ENCODE results near the gene SFT2D3.

Gene SFT2D3

GRCh38 chr2:127701193-127701650, at the start of gene SFT2D3:
SFT2D3 (plus strand) TSS chr2:127701497; CDS start chr2:127701529, 32 bp downstream.
- H3K4me3 Mint-ChIP-seq, result peak within 1 kb of the TSS; percentile 92
- peaks cover 35% of the 10 kb centered on the region for H3K36me3 Mint-ChIP-seq (ENCODE audit: low read depth)
- H3K27me3 Mint-ChIP-seq, result no peaks in the 10 kb centered on the region
- peak; percentile 91 for DNase-seq
- H3K9me3 Mint-ChIP-seq, result no peaks in the 10 kb centered on the region
- ATAC-seq, result peak; percentile 83
- H3K4me1 Mint-ChIP-seq, result peaks cover 40% of the 10 kb centered on the region
- peak within 1 kb of the TSS; percentile 96 for H3K27ac Mint-ChIP-seq

GRCh38 chr2:127651971-127652550, 49.2 kb upstream of the SFT2D3 start:
- H3K4me3 Mint-ChIP-seq, result no peak overlapping the region
- H3K4me1 Mint-ChIP-seq, result peaks cover 8% of the 10 kb centered on the region

GRCh38 chr2:127652786-127653357, 48.4 kb upstream of the SFT2D3 start:
- ATAC-seq (no peak), DNase-seq (no peak)
- Mint-ChIP-seq H3K27me3 (no peaks in the 10 kb centered on the region), H3K4me3 (no peak overlapping the region), H3K36me3 (ENCODE audit: low read depth) (no peaks in the 10 kb centered on the region), H3K4me1 (peaks cover 8% of the 10 kb centered on the region), H3K9me3 (no peaks in the 10 kb centered on the region), H3K27ac (no peak overlapping the region)

More at GRCh38 chr2:127651971-127652550, 49.2 kb upstream of the SFT2D3 start:
- H3K27ac Mint-ChIP-seq, result no peak overlapping the region
- DNase-seq (no peak), ATAC-seq (no peak)
- no peaks in the 10 kb centered on the region for H3K27me3 Mint-ChIP-seq
- no peaks in the 10 kb centered on the region for H3K36me3 Mint-ChIP-seq (ENCODE audit: low read depth)
- no peaks in the 10 kb centered on the region for H3K9me3 Mint-ChIP-seq

- peaks cover 6% of the 10 kb centered on the region for H3K4me1 Mint-ChIP-seq
- no peaks in the 10 kb centered on the region for H3K27me3 Mint-ChIP-seq
- no peaks in the 10 kb centered on the region for H3K9me3 Mint-ChIP-seq
- H3K27ac Mint-ChIP-seq, result no peak overlapping the region
- no peaks in the 10 kb centered on the region for H3K36me3 Mint-ChIP-seq (ENCODE audit: low read depth)
- DNase-seq (no peak), ATAC-seq (no peak)
- no peak overlapping the region for H3K4me3 Mint-ChIP-seq
These were observed 47.7 kb upstream of the SFT2D3 start for GRCh38 chr2:127653421-127654083.

- Mint-ChIP-seq H3K9me3 (no peaks in the 10 kb centered on the region), H3K36me3 (ENCODE audit: low read depth) (no peaks in the 10 kb centered on the region), H3K27ac (no peak overlapping the region), H3K4me3 (no peak overlapping the region), H3K4me1 (peaks cover 4% of the 10 kb centered on the region), H3K27me3 (no peaks in the 10 kb centered on the region)
- ATAC-seq (no peak), DNase-seq (no peak)
These were observed 47.0 kb upstream of the SFT2D3 start for GRCh38 chr2:127654084-127654837.

DNA sequence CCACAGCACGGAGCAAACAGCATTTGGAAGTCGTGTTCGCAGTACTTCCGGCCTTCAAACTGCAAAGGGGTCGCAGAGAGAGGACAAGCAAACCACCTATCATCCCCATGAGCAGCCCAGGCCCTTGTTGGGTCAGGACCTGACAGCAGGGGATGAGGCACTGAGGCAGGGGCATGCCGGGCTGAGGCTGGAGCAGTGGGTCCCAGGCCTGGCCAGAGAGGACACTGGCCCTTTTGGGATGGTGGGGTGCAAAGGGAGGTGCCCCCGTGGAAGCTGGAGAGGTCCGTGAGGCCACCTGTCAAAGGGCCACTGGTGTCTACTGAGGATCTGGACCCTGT, 46.5 kb upstream of the SFT2D3 start:
- Mint-ChIP-seq H3K4me3 (no peak overlapping the region), H3K36me3 (ENCODE audit: low read depth) (no peaks in the 10 kb centered on the region), H3K27me3 (no peaks in the 10 kb centered on the region), H3K9me3 (no peaks in the 10 kb centered on the region), H3K4me1 (peaks cover under 1% of the 10 kb centered on the region), H3K27ac (no peak overlapping the region)
- ATAC-seq, result no peak
- DNase-seq, result no peak

- H3K27ac Mint-ChIP-seq, result no peak overlapping the region
- DNase-seq (no peak), ATAC-seq (no peak)
- H3K9me3 Mint-ChIP-seq, result no peaks in the 10 kb centered on the region
- H3K4me1 Mint-ChIP-seq, result no peaks in the 10 kb centered on the region
- no peaks in the 10 kb centered on the region for H3K27me3 Mint-ChIP-seq
- no peak overlapping the region for H3K4me3 Mint-ChIP-seq
- H3K36me3 Mint-ChIP-seq (ENCODE audit: low read depth), result no peaks in the 10 kb centered on the region
These were observed 45.9 kb upstream of the SFT2D3 start for GRCh38 chr2:127655209-127656073.

- ATAC-seq (no peak), DNase-seq (no peak)
- Mint-ChIP-seq H3K27me3 (no peaks in the 10 kb centered on the region), H3K36me3 (ENCODE audit: low read depth) (no peaks in the 10 kb centered on the region), H3K4me1 (no peaks in the 10 kb centered on the region), H3K27ac (no peak overlapping the region), H3K9me3 (no peaks in the 10 kb centered on the region), H3K4me3 (no peak overlapping the region)
These were observed 44.6 kb upstream of the SFT2D3 start for GRCh38 chr2:127656569-127657231.

GRCh38 chr2:127657232-127657595, 44.1 kb upstream of the SFT2D3 start:
- H3K27ac Mint-ChIP-seq, result no peak overlapping the region
- DNase-seq (no peak), ATAC-seq (no peak)
- no peaks in the 10 kb centered on the region for H3K4me1 Mint-ChIP-seq
- H3K36me3 Mint-ChIP-seq (ENCODE audit: low read depth), result no peaks in the 10 kb centered on the region
- peaks cover 4% of the 10 kb centered on the region for H3K27me3 Mint-ChIP-seq
- H3K9me3 Mint-ChIP-seq, result no peaks in the 10 kb centered on the region
- no peak overlapping the region for H3K4me3 Mint-ChIP-seq

DNA sequence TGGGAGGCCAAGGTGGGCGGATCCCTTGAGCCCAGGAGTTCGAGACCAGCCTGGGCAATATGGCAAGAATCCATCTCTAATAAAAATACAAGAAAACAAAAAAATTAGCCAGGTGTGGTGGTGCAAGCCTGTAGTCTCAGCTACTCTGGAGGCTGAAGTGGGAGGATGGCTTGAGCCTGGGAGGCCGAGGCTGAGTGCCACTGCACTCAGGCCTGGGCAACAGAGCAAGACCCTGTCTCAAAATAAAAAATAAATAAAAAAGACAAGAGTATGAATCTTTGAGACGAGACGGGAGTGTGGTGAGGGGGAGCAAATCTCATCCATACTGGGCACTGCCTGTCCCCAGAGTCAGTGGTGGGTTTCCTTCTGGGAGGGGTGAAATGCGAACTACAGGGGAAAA, 43.2 kb upstream of the SFT2D3 start:
- ATAC-seq, result no peak
- H3K36me3 Mint-ChIP-seq (ENCODE audit: low read depth), result no peaks in the 10 kb centered on the region
- no peaks in the 10 kb centered on the region for H3K9me3 Mint-ChIP-seq

GRCh38 chr2:127658641-127659407, 42.5 kb upstream of the SFT2D3 start:
- no peak overlapping the region for H3K4me3 Mint-ChIP-seq

More for the DNA sequence above, 43.2 kb upstream of the SFT2D3 start:
- peaks cover 7% of the 10 kb centered on the region for H3K27me3 Mint-ChIP-seq
- H3K27ac Mint-ChIP-seq, result no peak overlapping the region
- no peaks in the 10 kb centered on the region for H3K4me1 Mint-ChIP-seq
- H3K4me3 Mint-ChIP-seq, result no peak overlapping the region
- DNase-seq, result no peak

DNA sequence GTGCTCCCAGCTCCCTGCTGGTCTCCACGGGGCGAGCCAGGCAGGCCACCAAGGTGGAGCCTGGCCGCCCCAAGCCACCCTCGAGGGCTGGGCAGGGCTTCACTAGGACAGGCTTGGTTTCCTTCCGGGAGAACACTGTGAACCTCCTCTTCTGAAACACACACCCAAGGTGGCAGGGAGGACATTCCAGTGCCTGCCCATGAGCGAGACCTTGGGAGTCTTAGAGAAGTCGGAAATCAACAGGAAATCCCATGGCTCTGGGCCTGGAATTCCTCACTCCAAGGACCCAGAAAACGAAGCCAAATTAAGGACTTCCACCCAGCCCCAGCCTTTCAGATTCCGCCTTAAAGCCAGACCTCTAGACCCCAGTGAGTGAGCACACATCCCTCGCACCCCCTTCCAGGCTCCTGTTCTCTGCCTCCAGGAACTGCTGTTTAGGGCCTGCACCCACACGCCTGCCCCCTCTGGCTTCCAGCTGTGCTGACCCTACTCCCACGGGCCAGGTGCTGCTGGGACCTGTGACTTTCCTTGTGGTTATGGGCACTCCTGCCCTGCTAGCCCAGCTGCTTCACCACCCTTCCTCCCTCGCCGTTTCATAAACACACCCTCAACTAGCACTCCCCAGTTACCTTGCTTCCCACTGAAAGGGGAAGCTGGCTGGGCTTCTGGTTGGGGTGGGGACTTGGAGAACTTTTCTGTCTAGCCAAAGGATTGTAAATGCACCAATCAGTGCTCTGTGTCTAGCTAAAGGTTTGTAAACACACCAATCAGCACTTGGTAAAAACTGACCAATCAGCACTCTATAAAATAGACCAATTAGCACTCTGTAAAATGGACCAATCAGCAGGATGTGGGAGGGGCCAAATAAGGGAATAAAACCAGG, 41.6 kb upstream of the SFT2D3 start:
- Mint-ChIP-seq H3K9me3 (no peaks in the 10 kb centered on the region), H3K4me3 (no peak overlapping the region), H3K36me3 (ENCODE audit: low read depth) (no peaks in the 10 kb centered on the region), H3K4me1 (no peaks in the 10 kb centered on the region), H3K27me3 (peaks cover 18% of the 10 kb centered on the region), H3K27ac (no peak overlapping the region)
- DNase-seq, result no peak
- ATAC-seq, result no peak

More at GRCh38 chr2:127658641-127659407, 42.5 kb upstream of the SFT2D3 start:
- no peaks in the 10 kb centered on the region for H3K4me1 Mint-ChIP-seq
- ATAC-seq (no peak), DNase-seq (no peak)
- H3K36me3 Mint-ChIP-seq (ENCODE audit: low read depth), result no peaks in the 10 kb centered on the region
- H3K9me3 Mint-ChIP-seq, result no peaks in the 10 kb centered on the region
- peaks cover 13% of the 10 kb centered on the region for H3K27me3 Mint-ChIP-seq
- H3K27ac Mint-ChIP-seq, result no peak overlapping the region

GRCh38 chr2:127660291-127660578, 41.1 kb upstream of the SFT2D3 start:
- H3K4me1 Mint-ChIP-seq, result no peaks in the 10 kb centered on the region
- DNase-seq, result no peak
- no peak overlapping the region for H3K4me3 Mint-ChIP-seq
- no peaks in the 10 kb centered on the region for H3K9me3 Mint-ChIP-seq
- ATAC-seq, result no peak
- H3K27me3 Mint-ChIP-seq, result peaks cover 24% of the 10 kb centered on the region
- H3K27ac Mint-ChIP-seq, result no peak overlapping the region
- no peaks in the 10 kb centered on the region for H3K36me3 Mint-ChIP-seq (ENCODE audit: low read depth)
